ENCODE measurements around the gene CCDC138. TPM values are rescaled to one million over a fixed set of nuclear protein-coding genes. Genes with fewer than 3 reads are reported as not detected.

Gene CCDC138
- total RNA-seq, 2 experiments from 2014 or later = 4.7 to 5.8 TPM

GRCh38 chr2:108825736-108826135 lies 39.2 kb downstream of the CCDC138 start:
- H3K4me3 Mint-ChIP-seq = no peak overlapping the region
- CTCF ChIA-PET = no interaction called here
- no peaks in the 10 kb centered on the region for H3K27me3 ChIP-seq (ENCODE audit: control insufficient read depth in 1 of 2, insufficient read depth in 2 of 2, low read length in 2 of 2)

GRCh38 chr2:108829578-108830310 lies 43.2 kb downstream of the CCDC138 start:
- intact Hi-C loops (cut with DNase I, micrococcal nuclease) = no loop called here
- Histone ChIP-seq H3K27ac (ENCODE audit: low read depth in 1 of 2, low read length in 2 of 2) (no peak overlapping the region), H3K27me3 (ENCODE audit: control insufficient read depth in 1 of 2, insufficient read depth in 2 of 2, low read length in 2 of 2) (no peaks in the 10 kb centered on the region), H3K4me3 (ENCODE audit: low read length) (no peak overlapping the region), H3K36me3 (ENCODE audit: insufficient read depth, low read length) (no peaks in the 10 kb centered on the region), H3K9me3 (ENCODE audit: control insufficient read depth in 1 of 2, insufficient read depth in 1 of 2, low read length in 2 of 2) (no peaks in the 10 kb centered on the region), H3K4me1 (ENCODE audit: insufficient read depth, low read length) (no peaks in the 10 kb centered on the region)
- Mint-ChIP-seq H3K4me3 (no peak overlapping the region), H3K27ac (no peak overlapping the region), H3K9me3 (no peaks in the 10 kb centered on the region), H3K4me1 (ENCODE audit: low read depth) (peaks cover 15% of the 10 kb centered on the region), H3K36me3 (ENCODE audit: low read depth) (peaks cover 19% of the 10 kb centered on the region), H3K27me3 (no peaks in the 10 kb centered on the region)
- TF ChIP-seq CTCF (IDR thresholded peaks at IDR 0.05) = no peak
- ATAC-seq (ENCODE audit: poor library complexity) (no peak), DNase-seq (no peak)
- ChIA-PET POLR2A (no interaction called here), CTCF (no interaction called here)

More at GRCh38 chr2:108825736-108826135, 39.2 kb downstream of the CCDC138 start:
- Mint-ChIP-seq H3K9me3 (no peaks in the 10 kb centered on the region), H3K27ac (no peak overlapping the region), H3K36me3 (ENCODE audit: low read depth) (peaks cover 26% of the 10 kb centered on the region), H3K27me3 (no peaks in the 10 kb centered on the region), H3K4me1 (ENCODE audit: low read depth) (no peaks in the 10 kb centered on the region)
- Histone ChIP-seq H3K4me1 (ENCODE audit: insufficient read depth, low read length) (no peaks in the 10 kb centered on the region), H3K36me3 (ENCODE audit: insufficient read depth, low read length) (no peaks in the 10 kb centered on the region), H3K9me3 (ENCODE audit: control insufficient read depth in 1 of 2, insufficient read depth in 1 of 2, low read length in 2 of 2) (no peaks in the 10 kb centered on the region), H3K27ac (ENCODE audit: low read depth in 1 of 2, low read length in 2 of 2) (no peak overlapping the region), H3K4me3 (ENCODE audit: low read length) (no peak overlapping the region)
- no peak for TF ChIP-seq CTCF (IDR thresholded peaks at IDR 0.05)
- intact Hi-C loops (cut with DNase I, micrococcal nuclease) = no loop called here
- DNase-seq = no peak
- POLR2A ChIA-PET = no interaction called here
- no peak for ATAC-seq (ENCODE audit: poor library complexity)

- H3K36me3 ChIP-seq (ENCODE audit: insufficient read depth, low read length) = no peaks in the 10 kb centered on the region
- no peak overlapping the region for H3K4me3 ChIP-seq (ENCODE audit: low read length)
- ChIA-PET CTCF (no interaction called here), POLR2A (no interaction called here)
- Mint-ChIP-seq H3K4me3 (peak overlapping the region; percentile 35), H3K36me3 (ENCODE audit: low read depth) (peaks cover 26% of the 10 kb centered on the region), H3K27me3 (no peaks in the 10 kb centered on the region), H3K27ac (peak overlapping the region; percentile 26), H3K4me1 (ENCODE audit: low read depth) (peaks cover 16% of the 10 kb centered on the region), H3K9me3 (peaks cover 6% of the 10 kb centered on the region)
- no peak for TF ChIP-seq CTCF (IDR thresholded peaks at IDR 0.05)
- H3K27me3 ChIP-seq (ENCODE audit: control insufficient read depth in 1 of 2, insufficient read depth in 2 of 2, low read length in 2 of 2) = no peaks in the 10 kb centered on the region
- ATAC-seq (ENCODE audit: poor library complexity) (no peak), DNase-seq (peak in 1 of 14 experiments; percentile 6)
- H3K27ac ChIP-seq (ENCODE audit: low read depth in 1 of 2, low read length in 2 of 2) = no peak overlapping the region
- no peaks in the 10 kb centered on the region for H3K4me1 ChIP-seq (ENCODE audit: insufficient read depth, low read length)
- H3K9me3 ChIP-seq (ENCODE audit: control insufficient read depth in 1 of 2, insufficient read depth in 1 of 2, low read length in 2 of 2) = no peaks in the 10 kb centered on the region
- intact Hi-C loops (cut with DNase I, micrococcal nuclease) = no loop called here
Observed at GRCh38 chr2:108833219-108833618, 46.6 kb downstream of the CCDC138 start.

Measured in CD4-positive, alpha-beta T cell (primary cell).